A549 (cell line): ENCODE measurements around the gene KCNJ9.

Experiments used
- CTCF ChIP-seq: fragments of >200 bp; sonication (Bioruptor Twin); formaldehyde crosslinking; IDR thresholded peaks from 3 replicates; pipeline ENCODE4 v1.5.1; 2016
- ELK1 ChIP-seq: fragments of 150-350 bp; IDR thresholded peaks from 2 replicates; pipeline ENCODE4 v1.6.1; 2014; ENCODE audit warnings: low read depth, mild to moderate bottlenecking, low read length
- FOSL2 ChIP-seq, 2 experiments: fragments of 450-650 bp in 1 of 2; fragments of >200 bp in 1 of 2; sonication (Bioruptor Twin) in 1 of 2; formaldehyde crosslinking; IDR thresholded peaks; 2 replicates each; pipeline versions ENCODE4 v1.5.0 to v1.6.1; 2016 to 2020; ENCODE audit warnings: mild to moderate bottlenecking in 1 of 2, moderate library complexity in 1 of 2
- MAX ChIP-seq: IDR thresholded peaks from 2 replicates; pipeline ENCODE4 v1.6.1; 2012
- MAZ ChIP-seq: fragments of 150-350 bp; IDR thresholded peaks from 2 replicates; pipeline ENCODE4 v1.6.1; 2014; ENCODE audit warnings: antibody characterized with exemption, low read depth, low read length, borderline replicate concordance
- MYC ChIP-seq: IDR thresholded peaks from 2 replicates; pipeline ENCODE4 v1.6.1; 2012; ENCODE audit warnings: mild to moderate bottlenecking, inconsistent platforms, low read length, improper control_type of control experiment, borderline replicate concordance
- NPAS2 ChIP-seq: fragments of 250-450 bp; sonication (Bioruptor Pico); IDR thresholded peaks from 2 replicates; pipeline ENCODE4 v1.8.0; 2022; ENCODE audit warnings: mild to moderate bottlenecking, moderate library complexity, borderline replicate concordance
- POLR2A ChIP-seq: IDR thresholded peaks from 2 replicates; pipeline ENCODE4 v1.6.1; 2012; ENCODE audit warnings: mild to moderate bottlenecking, low read length
- RFX5 ChIP-seq: fragments of 450-650 bp; IDR thresholded peaks from 2 replicates; pipeline ENCODE4 v1.7.1; 2014; ENCODE audit warnings: antibody characterized with exemption, mild to moderate bottlenecking, moderate library complexity
- RNF2 ChIP-seq: fragments of 200-600 bp; sonication (generic); IDR thresholded peaks from 2 replicates; pipeline ENCODE4 v1.6.1; 2016; ENCODE audit warnings: low read depth, mild to moderate bottlenecking, antibody characterized with exemption, moderate library complexity, borderline replicate concordance

GRCh38 chr1:160079448-160079847 lies 1.9 kb upstream of the KCNJ9 start:
- TF ChIP-seq NPAS2 (no peak), FOSL2 (IDR thresholded peaks at IDR 0.05) (no peak), FOSL2 (CRISPR knock-in tag; IDR thresholded peaks at IDR 0.05) (no peak), RFX5 (no peak), CTCF (no peak), MYC (no peak), ELK1 (no peak), MAX (no peak), MAZ (no peak), POLR2A (no peak), RNF2 (no peak)
